ENCODE measurements around the gene THAP11. TPM values are rescaled to one million over a fixed set of nuclear protein-coding genes. Genes with fewer than 3 reads are reported as not detected.
"Not testable (repeated sequence)": the region's sequence is repeated elsewhere in the genome, so short reads cannot be mapped to it uniquely, and the experiment has no call there.

THAP11 gene
- total RNA-seq, 2 experiments from 2014 or later, result 40.6 to 40.7 TPM

- intact Hi-C loops (cut with micrococcal nuclease), result no loop called here
- Mint-ChIP-seq H3K4me3 (peak overlapping the region; percentile 89), H3K27ac (peak overlapping the region; percentile 76), H3K4me1 (ENCODE audit: low read depth) (peaks cover 12% of the 10 kb centered on the region), H3K9me3 (no peaks in the 10 kb centered on the region), H3K36me3 (ENCODE audit: low read depth) (peaks cover 7% of the 10 kb centered on the region), H3K27me3 (no peaks in the 10 kb centered on the region)
- ATAC-seq, result no peak
- TF ChIP-seq CTCF (IDR thresholded peaks at IDR 0.05), result no peak
- ChIA-PET CTCF (interaction anchor here (0.7 to 12.2 kb wide), 5 partner anchors 8 to 395 kb away, joined by 3 to 132 read pairs (median 3); partner anchors contain the start of gene TSNAXIP1), POLR2A (interaction anchor here (0.8 to 3.0 kb wide), 11 partner anchors 9 to 136 kb away, joined by 3 to 22 read pairs (median 4); partner anchors contain the start of genes CENPT, NUTF2, RANBP10 and SLC12A4)
- DNase-seq, result no peak
These were observed 9.1 kb upstream of the THAP11 start for GRCh38 chr16:67833030-67833414.

- ChIA-PET CTCF (interaction anchor here (0.6 to 12.2 kb wide), 10 partner anchors 11 to 394 kb away, joined by 3 to 132 read pairs (median 3); partner anchors contain the start of gene TSNAXIP1), POLR2A (interaction anchor here (0.8 to 3.0 kb wide), 16 partner anchors 7 to 135 kb away, joined by 3 to 22 read pairs (median 4); partner anchors contain the start of genes CENPT, NUTF2, RANBP10 and SLC12A4)
- H3K27ac Mint-ChIP-seq, result peak overlapping the region; percentile 76
- TF ChIP-seq CTCF (IDR thresholded peaks at IDR 0.05), result no peak
- peak overlapping the region; percentile 89 for H3K4me3 Mint-ChIP-seq
- intact Hi-C loops (cut with micrococcal nuclease), result no loop called here
- H3K36me3 Mint-ChIP-seq (ENCODE audit: low read depth), result peaks cover 7% of the 10 kb centered on the region
- DNase-seq, result peak; percentile 98
- peaks cover 12% of the 10 kb centered on the region for H3K4me1 Mint-ChIP-seq (ENCODE audit: low read depth)
- H3K9me3 Mint-ChIP-seq, result no peaks in the 10 kb centered on the region
- peak; percentile 100 for ATAC-seq
- no peaks in the 10 kb centered on the region for H3K27me3 Mint-ChIP-seq
These were observed 8.5 kb upstream of the THAP11 start for GRCh38 chr16:67833415-67834241.

- CTCF ChIA-PET, result interaction anchor here (0.6 to 12.2 kb wide), 9 partner anchors 11 to 394 kb away, joined by 3 to 132 read pairs (median 3); no protein-coding TSS in a partner anchor
- DNase-seq (no peak), ATAC-seq (no peak)
- no peak for TF ChIP-seq CTCF (IDR thresholded peaks at IDR 0.05)
- POLR2A ChIA-PET, result interaction anchor here (0.8 to 3.0 kb wide), 13 partner anchors 8 to 134 kb away, joined by 3 to 22 read pairs (median 4); partner anchors contain the start of genes CENPT, NUTF2, RANBP10 and SLC12A4
- Mint-ChIP-seq H3K27me3 (no peaks in the 10 kb centered on the region), H3K36me3 (ENCODE audit: low read depth) (peaks cover 7% of the 10 kb centered on the region), H3K4me1 (ENCODE audit: low read depth) (peaks cover 12% of the 10 kb centered on the region), H3K9me3 (no peaks in the 10 kb centered on the region), H3K4me3 (peak overlapping the region; percentile 89), H3K27ac (peak overlapping the region; percentile 76)
- intact Hi-C loops (cut with micrococcal nuclease), result no loop called here
These were observed 7.9 kb upstream of the THAP11 start for GRCh38 chr16:67834242-67834614.

GRCh38 chr16:67837190-67837589 is 4.9 kb upstream of the THAP11 start:
- intact Hi-C loops (cut with micrococcal nuclease); POLR2A ChIA-PET: not testable (repeated sequence)

GRCh38 chr16:67837811-67838210 is 4.3 kb upstream of the THAP11 start:
- Mint-ChIP-seq H3K9me3 (no peaks in the 10 kb centered on the region), H3K36me3 (ENCODE audit: low read depth) (no peaks in the 10 kb centered on the region), H3K27me3 (no peaks in the 10 kb centered on the region), H3K27ac (no peak overlapping the region), H3K4me1 (ENCODE audit: low read depth) (peaks cover 11% of the 10 kb centered on the region), H3K4me3 (no peak overlapping the region)
- no peak for TF ChIP-seq CTCF (IDR thresholded peaks at IDR 0.05)
- CTCF ChIA-PET, result interaction anchor here (2.6 kb wide), 1 partner anchor 22 kb away, joined by 10 read pairs; no protein-coding TSS in a partner anchor
- intact Hi-C loops (cut with micrococcal nuclease), result no loop called here
- ATAC-seq (no peak), DNase-seq (no peak)
- POLR2A ChIA-PET, result no interaction called here

More at GRCh38 chr16:67837190-67837589, 4.9 kb upstream of the THAP11 start:
- not testable (repeated sequence) for H3K9me3 Mint-ChIP-seq; H3K4me3 Mint-ChIP-seq; ATAC-seq; H3K27ac Mint-ChIP-seq; H3K36me3 Mint-ChIP-seq (ENCODE audit: low read depth); DNase-seq; H3K27me3 Mint-ChIP-seq
- peaks cover 16% of the 10 kb centered on the region for H3K4me1 Mint-ChIP-seq (ENCODE audit: low read depth)
- CTCF ChIA-PET, result interaction anchor here (2.6 kb wide), 1 partner anchor 21 kb away, joined by 10 read pairs; no protein-coding TSS in a partner anchor

Data from activated CD8-positive, alpha-beta T cell treated with anti-CD3 and anti-CD28 coated beads for 36 hours (primary cell).